ENCODE results near the gene SULT1C3. TPM values are rescaled to one million over a fixed set of nuclear protein-coding genes. Genes with fewer than 3 reads are reported as not detected.
A peak's percentile ranks its signal among the peaks of the same experiment; 100 is the strongest.
"Not testable (repeated sequence)": the region's sequence is repeated elsewhere in the genome, so short reads cannot be mapped to it uniquely, and the experiment has no call there.

The SULT1C3 gene
- polyA plus RNA-seq, 1 donor: 0.25 TPM

GRCh38 chr2:108244667-108245414, 5.1 kb downstream of the SULT1C3 start:
- no peak for DNase-seq

GRCh38 chr2:108253106-108253505, 13.3 kb downstream of the SULT1C3 start:
- no peak for DNase-seq

- no peak for DNase-seq
Measured at GRCh38 chr2:108257757-108258331, 18.1 kb downstream of the SULT1C3 start.

GRCh38 chr2:108260773-108261172, 21.0 kb downstream of the SULT1C3 start:
- no peak for DNase-seq

- no peak for DNase-seq
Measured at GRCh38 chr2:108262036-108262435, 22.3 kb downstream of the SULT1C3 start.

- no peak for DNase-seq
Measured at GRCh38 chr2:108263401-108263800, 23.6 kb downstream of the SULT1C3 start.

GRCh38 chr2:108266218-108266617, 26.4 kb downstream of the SULT1C3 start:
- peak; percentile 14 for DNase-seq

- DNase-seq: no peak
Measured at GRCh38 chr2:108267101-108267500, 27.3 kb downstream of the SULT1C3 start.

- DNase-seq: no peak
Measured at GRCh38 chr2:108268001-108268400, 28.2 kb downstream of the SULT1C3 start.

- DNase-seq: no peak
Measured at GRCh38 chr2:108270346-108270745, 30.6 kb downstream of the SULT1C3 start.

GRCh38 chr2:108270768-108271506, 31.2 kb downstream of the SULT1C3 start:
- no peak for DNase-seq

- DNase-seq: peak; percentile 68
Measured at GRCh38 chr2:108271691-108272253, 32.0 kb downstream of the SULT1C3 start.

GRCh38 chr2:108278631-108279030, 38.9 kb downstream of the SULT1C3 start:
- no peak for DNase-seq

GRCh38 chr2:108279468-108279867, 39.7 kb downstream of the SULT1C3 start:
- no peak for DNase-seq

- no peak for DNase-seq
Measured at GRCh38 chr2:108280466-108280865, 40.7 kb downstream of the SULT1C3 start.

- DNase-seq: not testable (repeated sequence)
Measured at GRCh38 chr2:108284566-108284965, 44.8 kb downstream of the SULT1C3 start.

GRCh38 chr2:108285616-108286015, 45.8 kb downstream of the SULT1C3 start:
- DNase-seq: no peak

GRCh38 chr2:108287169-108287568, 47.4 kb downstream of the SULT1C3 start:
- DNase-seq: no peak

GRCh38 chr2:108288534-108289106, 48.9 kb downstream of the SULT1C3 start, which contains the start of gene SULT1C2:
SULT1C2 (plus strand) TSS chr2:108288895; CDS start chr2:108293668, 4,773 bp downstream.
- peak; percentile 90 for DNase-seq

- no peak for DNase-seq
Measured at GRCh38 chr2:108293850-108294249, 54.1 kb downstream of the SULT1C3 start.

GRCh38 chr2:108297436-108298141, 57.8 kb downstream of the SULT1C3 start:
- DNase-seq: no peak

GRCh38 chr2:108301558-108301957, 61.8 kb downstream of the SULT1C3 start:
- DNase-seq: no peak
